Neural progenitor cell (in vitro differentiated cells): ENCODE data around the gene ACER3.

Experiments used
- CTCF ChIP-seq: fragments of 200-600 bp; sonication (generic); IDR thresholded peaks from 2 replicates; pipeline ENCODE4 v1.5.1; 2017; ENCODE audit warnings: antibody characterized with exemption, mild to moderate bottlenecking
- EZH2 ChIP-seq: fragments of 200-600 bp; sonication (generic); IDR thresholded peaks from 2 replicates; pipeline ENCODE4 v1.6.1; 2017; ENCODE audit warnings: antibody characterized with exemption, mild to moderate bottlenecking, moderate library complexity

- TF ChIP-seq CTCF (no peak), EZH2 (no peak)
These were observed 18.7 kb upstream of the ACER3 start for GRCh38 chr11:76841923-76842452.
